H1 (cell line): Measurements from ENCODE around the gene CASR.

Experiments
- JUND ChIP-seq: IDR thresholded peaks from 2 replicates; pipeline ENCODE4 v1.6.1; 2011; ENCODE audit warnings: mild to moderate bottlenecking, improper control_type of control experiment, low read length
- NRF1 ChIP-seq: IDR thresholded peaks from 2 replicates; pipeline ENCODE4 v1.6.1; 2011; ENCODE audit warnings: mild to moderate bottlenecking, low read depth, low read length, improper control_type of control experiment
- POLR2AphosphoS5 ChIP-seq: IDR thresholded peaks from 2 replicates; pipeline ENCODE4 v1.6.1; 2011; ENCODE audit warnings: low read depth, low read length
- POU5F1 ChIP-seq: IDR thresholded peaks from 2 replicates; pipeline ENCODE4 v1.6.1; 2011; ENCODE audit warnings: low read depth, mild to moderate bottlenecking, low read length, moderate library complexity
- SAP30 ChIP-seq: fragments of 300-600 bp; sonication (generic); IDR thresholded peaks from 2 replicates; pipeline ENCODE4 v1.7.1; 2012; ENCODE audit warnings: low read length, moderate library complexity, mild to moderate bottlenecking, inconsistent platforms; ENCODE audit not compliant: insufficient read depth, insufficient replicate concordance
- TAF1 ChIP-seq: IDR thresholded peaks from 2 replicates; pipeline ENCODE4 v1.6.1; 2011; ENCODE audit warnings: mild to moderate bottlenecking, low read depth, low read length
- TF ChIP-seq, protein P1 (sequence below), 3 experiments: IDR thresholded peaks; 1 replicate in 2 of 3; 2 replicates in 1 of 3; pipeline versions ENCODE4 v1.5.1 to v1.6.1; 2011; ENCODE audit warnings: low read length in 3 of 3, mild to moderate bottlenecking in 3 of 3, inconsistent platforms in 2 of 3, low read depth in 1 of 3, moderate library complexity in 1 of 3; ENCODE audit not compliant: insufficient read depth in 1 of 3; ENCODE audit errors: control extremely low read depth in 1 of 3

DNA sequence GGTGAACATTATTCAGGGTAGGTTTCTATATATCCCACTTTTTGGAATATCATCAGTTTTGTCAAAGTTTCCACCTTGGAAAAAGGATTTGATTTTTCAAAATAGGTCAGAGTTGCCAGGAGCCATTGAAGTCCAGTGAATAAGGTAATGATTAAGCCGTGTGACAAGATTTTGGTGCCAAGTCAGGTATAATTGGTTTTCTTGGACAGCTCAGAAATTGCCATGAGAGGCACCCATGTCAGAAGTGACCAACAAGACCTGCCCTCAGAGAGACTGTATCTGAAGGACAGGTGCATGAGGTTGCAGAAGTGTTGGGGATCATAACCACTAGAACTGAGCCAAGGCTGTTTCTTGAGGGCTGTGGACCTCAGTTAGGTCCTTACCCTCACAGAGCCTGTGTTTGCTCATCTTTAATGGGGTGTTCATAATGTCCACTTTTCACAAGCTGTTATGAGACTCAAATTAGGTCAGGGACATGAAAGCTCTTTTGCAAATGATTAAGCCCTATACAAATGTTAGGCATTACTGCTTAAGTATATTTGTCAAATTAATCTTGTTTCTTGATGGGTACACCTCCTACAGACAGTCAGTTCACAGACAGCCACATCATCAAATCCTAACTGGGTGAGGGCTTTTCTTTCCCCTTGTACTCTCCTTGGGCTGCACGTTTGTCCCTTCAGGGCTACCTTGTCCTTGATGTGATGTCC lies 32.3 kb downstream of the CASR start:
- TF ChIP-seq, protein P1, sequence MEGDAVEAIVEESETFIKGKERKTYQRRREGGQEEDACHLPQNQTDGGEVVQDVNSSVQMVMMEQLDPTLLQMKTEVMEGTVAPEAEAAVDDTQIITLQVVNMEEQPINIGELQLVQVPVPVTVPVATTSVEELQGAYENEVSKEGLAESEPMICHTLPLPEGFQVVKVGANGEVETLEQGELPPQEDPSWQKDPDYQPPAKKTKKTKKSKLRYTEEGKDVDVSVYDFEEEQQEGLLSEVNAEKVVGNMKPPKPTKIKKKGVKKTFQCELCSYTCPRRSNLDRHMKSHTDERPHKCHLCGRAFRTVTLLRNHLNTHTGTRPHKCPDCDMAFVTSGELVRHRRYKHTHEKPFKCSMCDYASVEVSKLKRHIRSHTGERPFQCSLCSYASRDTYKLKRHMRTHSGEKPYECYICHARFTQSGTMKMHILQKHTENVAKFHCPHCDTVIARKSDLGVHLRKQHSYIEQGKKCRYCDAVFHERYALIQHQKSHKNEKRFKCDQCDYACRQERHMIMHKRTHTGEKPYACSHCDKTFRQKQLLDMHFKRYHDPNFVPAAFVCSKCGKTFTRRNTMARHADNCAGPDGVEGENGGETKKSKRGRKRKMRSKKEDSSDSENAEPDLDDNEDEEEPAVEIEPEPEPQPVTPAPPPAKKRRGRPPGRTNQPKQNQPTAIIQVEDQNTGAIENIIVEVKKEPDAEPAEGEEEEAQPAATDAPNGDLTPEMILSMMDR (IDR thresholded peaks at IDR 0.05; ENCODE audit: control extremely low read depth in 1 of 3, insufficient read depth in 1 of 3, low read depth in 1 of 3, low read length in 3 of 3) = no peak
- TF ChIP-seq NRF1 = no peak
- no peak for TF ChIP-seq JUND
- TF ChIP-seq POLR2AphosphoS5 = no peak
- no peak for TF ChIP-seq TAF1
- no peak for TF ChIP-seq SAP30
- no peak for TF ChIP-seq POU5F1
